HCT116 (cell line): ENCODE results near the gene TLE3. TPM values are rescaled to one million over a fixed set of nuclear protein-coding genes. Genes with fewer than 3 reads are reported as not detected.

Experiments
- ATAC-seq: fragments of 200-7000 bp; cut with Tn5 transposase; 2 replicates; pipeline ENCODE4 v1.9.1; 2020; ENCODE audit warnings: mild to moderate bottlenecking, moderate library complexity
- BruUV-seq: library from RNA; stranded (reverse); fragments of 400-500 nt; replicated peaks from 2 replicates; lab custom pipeline; 2021; lab: Mats Ljungman, UMichigan
- CTCF ChIA-PET: fragments of 300-600 bp; sonication (Branson Sonifier 250); formaldehyde crosslinking; loops from one replicate; lab custom pipeline; 2021; ENCODE audit warnings: antibody characterized with exemption; lab: Charles Lee
- POLR2A ChIA-PET: fragments of 300-600, 350-600 bp; sonication (Branson Sonifier 250); formaldehyde crosslinking; loops from one replicate; lab custom pipeline; 2021; ENCODE audit warnings: antibody characterized with exemption; lab: Charles Lee
- RAD21 ChIA-PET, 2 experiments: fragments of 300-600 bp; sonication (Branson Sonifier 250); formaldehyde crosslinking; loops; one replicate each; lab custom pipeline; 2023; ENCODE audit warnings: low total read pairs in 2 of 2; ENCODE audit not compliant: uncharacterized antibody in 2 of 2, unreplicated experiment in 2 of 2, low non-redundant PET in 1 of 2; lab: Charles Lee
- DNase-seq: peaks from one replicate; pipeline ENCODE4 v3.0.0-alpha.2; 2010; ENCODE audit warnings: low read depth, low spot score
- H2AFZ ChIP-seq: fragments of 200-600 bp; shearing (Covaris generic), sonication (generic); 2 replicates; pipeline ENCODE4 v1.6.1; 2017; ENCODE audit warnings: low read depth, mixed run types, mixed read lengths, antibody characterized with exemption, low read length; ENCODE audit not compliant: poor library complexity, severe bottlenecking
- H3K27ac ChIP-seq: 2 replicates; pipeline ENCODE4 v1.5.1; 2012; ENCODE audit warnings: low read depth, low read length
- H3K27me3 ChIP-seq: fragments of 200-600 bp; sonication (generic); 2 replicates; pipeline ENCODE4 v1.6.1; 2016; ENCODE audit warnings: mixed run types, low read length, mixed read lengths; ENCODE audit not compliant: insufficient read depth
- H3K36me3 ChIP-seq, 2 experiments: fragments of 200-500 bp in 1 of 2; fragments of 200-600 bp in 1 of 2; sonication (Bioruptor generic) in 1 of 2; sonication (generic) in 1 of 2; 2 replicates each; pipeline versions ENCODE4 v1.5.1 to v1.6.1; 2014 to 2016; ENCODE audit warnings: low read length in 2 of 2, inconsistent platforms in 1 of 2, mixed read lengths in 1 of 2, mixed run types in 1 of 2; ENCODE audit not compliant: insufficient read depth in 2 of 2, control insufficient read depth in 1 of 2
- H3K4me1 ChIP-seq, 2 experiments: fragments of 200-600 bp in 1 of 2; sonication (generic) in 1 of 2; 2 replicates each; pipeline versions ENCODE4 v1.5.1 to v1.6.1; 2012 to 2017; ENCODE audit warnings: low read length in 2 of 2, inconsistent platforms in 1 of 2, mild to moderate bottlenecking in 1 of 2, mixed read lengths in 1 of 2, mixed run types in 1 of 2, moderate library complexity in 1 of 2; ENCODE audit not compliant: insufficient read depth in 2 of 2, control insufficient read depth in 1 of 2
- H3K4me2 ChIP-seq: fragments of 200-600 bp; sonication (generic); 2 replicates; pipeline ENCODE4 v1.6.1; 2017; ENCODE audit warnings: mixed run types, low read length, mixed read lengths
- H3K4me3 ChIP-seq, 2 experiments: fragments of 200-600 bp in 1 of 2; sonication (generic) in 1 of 2; replicated peaks in 1 of 2; 2 replicates each; pipeline ENCODE4 v1.5.1; 2011 to 2016; ENCODE audit warnings: low read length in 2 of 2, control low read depth in 1 of 2, low read depth in 1 of 2, mild to moderate bottlenecking in 1 of 2, mixed read lengths in 1 of 2, mixed run types in 1 of 2
- H3K79me2 ChIP-seq: fragments of 200-600 bp; sonication (generic); 2 replicates; pipeline ENCODE4 v1.6.1; 2017; ENCODE audit warnings: mild to moderate bottlenecking, mixed run types, low read length, moderate library complexity, mixed read lengths; ENCODE audit not compliant: insufficient read depth
- H3K9ac ChIP-seq: fragments of 200-600 bp; sonication (generic); 2 replicates; pipeline ENCODE4 v1.6.1; 2016; ENCODE audit warnings: low read length, mixed read lengths
- H3K9me2 ChIP-seq: fragments of 200-600 bp; sonication (generic), shearing (Covaris generic); 2 replicates; pipeline ENCODE4 v1.6.1; 2017; ENCODE audit warnings: mixed run types, mild to moderate bottlenecking, moderate library complexity; ENCODE audit not compliant: insufficient read depth
- H3K9me3 ChIP-seq, 2 experiments: fragments of 200-500 bp in 1 of 2; fragments of 200-600 bp in 1 of 2; sonication (Bioruptor generic) in 1 of 2; sonication (generic) in 1 of 2; 2 replicates each; pipeline ENCODE4 v1.6.1; 2014 to 2017; ENCODE audit warnings: low read length in 2 of 2, mixed read lengths in 2 of 2, inconsistent platforms in 1 of 2, low read depth in 1 of 2, mild to moderate bottlenecking in 1 of 2, mixed run types in 1 of 2, moderate library complexity in 1 of 2; ENCODE audit not compliant: control insufficient read depth in 1 of 2, insufficient read depth in 1 of 2
- H4K20me1 ChIP-seq: fragments of 200-600 bp; sonication (generic), shearing (Covaris generic); 2 replicates; pipeline ENCODE4 v1.6.1; 2017; ENCODE audit warnings: mixed run types, mild to moderate bottlenecking, moderate library complexity; ENCODE audit not compliant: insufficient read depth
- CBX3 ChIP-seq: IDR thresholded peaks from 2 replicates; pipeline ENCODE4 v1.6.1; 2012; ENCODE audit warnings: low read depth
- CEBPB ChIP-seq: IDR thresholded peaks from 2 replicates; pipeline ENCODE4 v1.6.1; 2012; ENCODE audit warnings: low read depth
- EGR1 ChIP-seq: IDR thresholded peaks from 2 replicates; pipeline ENCODE4 v1.6.1; 2012; ENCODE audit warnings: low read depth
- FOSL1 ChIP-seq: IDR thresholded peaks from 2 replicates; pipeline ENCODE4 v1.6.1; 2012; ENCODE audit warnings: low read depth
- JUND ChIP-seq: IDR thresholded peaks from 2 replicates; pipeline ENCODE4 v1.6.1; 2012
- REST ChIP-seq: IDR thresholded peaks from 2 replicates; pipeline ENCODE4 v1.6.1; 2012; ENCODE audit warnings: low read depth
- ZBTB33 ChIP-seq: IDR thresholded peaks from 2 replicates; pipeline ENCODE4 v1.6.1; 2011; ENCODE audit warnings: mild to moderate bottlenecking, low read length, moderate library complexity; ENCODE audit not compliant: insufficient replicate concordance; ENCODE audit errors: extremely low read depth
- ZFX ChIP-seq: fragments of 450-650 bp; IDR thresholded peaks from 2 replicates; pipeline ENCODE4 v1.6.1; 2017
- ZNF274 ChIP-seq: fragments of 200-500 bp; sonication (Bioruptor generic); IDR thresholded peaks from 2 replicates; pipeline ENCODE4 v1.6.1; 2014; ENCODE audit warnings: mild to moderate bottlenecking, low read depth, low read length, inconsistent platforms
- intact Hi-C: fragments of 100-400 bp; cut with micrococcal nuclease; formaldehyde crosslinking; loops from 2 replicates; pipeline ENCODE4 v1.10.0; 2022
- total RNA-seq: library from RNA; stranded (reverse); gene quantifications from one replicate; pipeline ENCODE4 v1.2.1, GENCODE V29; 2021; ENCODE audit not compliant: unreplicated experiment

TLE3 gene
- total RNA-seq, 1 experiment from 2014 or later, result 53.9 TPM

- H3K27ac ChIP-seq, result no peak overlapping the region
- peaks cover 31 to 51% of the 10 kb centered on the region in 2 experiments; a peak in 3 of 4 replicates for H3K36me3 ChIP-seq
- ATAC-seq, result no peak
These were observed 35.3 kb downstream of the TLE3 start for GRCh38 chr15:70062321-70062956.

More at GRCh38 chr15:70062321-70062956, 35.3 kb downstream of the TLE3 start:
- H3K4me2 ChIP-seq, result no peak overlapping the region
- ChIA-PET POLR2A (no interaction called here), CTCF (no interaction called here), RAD21 (no interaction called here)
- no peaks in the 10 kb centered on the region for H3K27me3 ChIP-seq
- H3K4me1 ChIP-seq, result no peaks in the 10 kb centered on the region
- no peak overlapping the region for H3K9ac ChIP-seq
- DNase-seq, result no peak
- no peaks in the 10 kb centered on the region for H3K9me3 ChIP-seq
- no peak overlapping the region for H3K4me3 ChIP-seq
- TF ChIP-seq CEBPB, result no peak
- TF ChIP-seq ZFX, result no peak
- TF ChIP-seq ZNF274, result no peak
- no peak for TF ChIP-seq FOSL1
- TF ChIP-seq ZBTB33, result no peak
- no peak for TF ChIP-seq EGR1
- no peak for TF ChIP-seq JUND
- no peak for TF ChIP-seq REST
- no peak for TF ChIP-seq CBX3
- H3K79me2 ChIP-seq, result no peaks in the 10 kb centered on the region
- no peaks in the 10 kb centered on the region for H3K9me2 ChIP-seq
- H4K20me1 ChIP-seq, result no peaks in the 10 kb centered on the region
- no peak overlapping the region for H2AFZ ChIP-seq
- BruUV-seq, result no TSS peak
- intact Hi-C loops, result no loop called here
